Measurements from ENCODE around the gene RANBP17. TPM values are rescaled to one million over a fixed set of nuclear protein-coding genes. Genes with fewer than 3 reads are reported as not detected.

RANBP17 gene
- total and polyA plus RNA-seq, 2 donors (not counting 1 experiment from before 2014, with no cell fraction given), result not detected

DNA sequence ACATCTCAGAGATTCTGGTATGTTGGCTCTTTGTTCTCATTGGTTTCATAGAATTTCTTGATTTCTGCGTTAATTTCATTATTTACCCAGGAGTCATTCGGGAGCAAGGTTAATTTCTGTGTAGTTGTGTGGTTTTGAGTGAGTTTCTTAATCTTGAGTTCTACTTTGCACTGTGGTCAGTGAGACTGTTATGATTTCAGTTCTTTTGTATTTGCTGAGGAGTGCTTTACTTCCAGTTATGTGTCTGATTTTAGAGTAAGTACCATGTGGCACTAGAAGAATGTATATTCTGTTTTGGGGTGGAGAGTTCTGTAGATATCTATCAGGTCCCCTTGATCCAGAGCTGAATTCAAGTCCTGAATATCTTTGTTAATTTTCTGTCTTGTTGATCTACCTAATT, 12.2 kb downstream of the RANBP17 start:
- intact Hi-C loops (cut with micrococcal nuclease), result no loop called here
- Histone ChIP-seq H3K9ac (ENCODE audit: low read length) (no peak overlapping the region), H2AFZ (ENCODE audit: insufficient read depth, low read depth, low read length, poor library complexity, severe bottlenecking) (no peak overlapping the region), H3K4me2 (replicated peaks; ENCODE audit: low read depth, low read length, poor library complexity, severe bottlenecking) (no peak overlapping the region), H3K79me2 (ENCODE audit: control insufficient read depth, insufficient read depth, low read length) (no peaks in the 10 kb centered on the region), H4K20me1 (ENCODE audit: control insufficient read depth, insufficient read depth, low read length, poor library complexity, severe bottlenecking) (no peaks in the 10 kb centered on the region), H3K4me1 (ENCODE audit: control insufficient read depth in 2 of 2, insufficient read depth in 2 of 2, low read length in 2 of 2) (no peaks in the 10 kb centered on the region), H3K27ac (ENCODE audit: low read length in 2 of 2) (no peak overlapping the region), H3K9me3 (ENCODE audit: control extremely low read depth in 1 of 3, control insufficient read depth in 2 of 3, insufficient read depth in 1 of 3, low read length in 2 of 3) (peaks cover 0 to 5% (median 0%) of the 10 kb centered on the region in 3 donors), H3K4me3 (ENCODE audit: control extremely low read depth in 1 of 5, extremely low read depth in 1 of 5, insufficient read depth in 1 of 5, low read depth in 2 of 5, low read length in 4 of 5) (no peak overlapping the region), H3K36me3 (replicated peaks in 1 of 2; ENCODE audit: control extremely low read depth in 1 of 2, control insufficient read depth in 1 of 2, extremely low read depth in 1 of 2, insufficient read depth in 2 of 2, low read length in 1 of 2) (no peaks in the 10 kb centered on the region), H3K27me3 (replicated peaks in 1 of 4; ENCODE audit: control extremely low read depth in 1 of 4, control insufficient read depth in 3 of 4, insufficient read depth in 4 of 4, low read length in 3 of 4) (no peaks in the 10 kb centered on the region)
- peaks cover 6% of the 10 kb centered on the region for H3K9me3 Mint-ChIP-seq (ENCODE audit: insufficient read depth)
- 86% methylated on average over 2 of the region's 2 CpGs for WGBS (ENCODE audit: insufficient coverage)
- TF ChIP-seq EZH2 (IDR thresholded peaks at IDR 0.05; ENCODE audit: borderline replicate concordance, insufficient read depth, low read depth, low read length, poor library complexity, severe bottlenecking), result no peak
- TF ChIP-seq, protein P1, sequence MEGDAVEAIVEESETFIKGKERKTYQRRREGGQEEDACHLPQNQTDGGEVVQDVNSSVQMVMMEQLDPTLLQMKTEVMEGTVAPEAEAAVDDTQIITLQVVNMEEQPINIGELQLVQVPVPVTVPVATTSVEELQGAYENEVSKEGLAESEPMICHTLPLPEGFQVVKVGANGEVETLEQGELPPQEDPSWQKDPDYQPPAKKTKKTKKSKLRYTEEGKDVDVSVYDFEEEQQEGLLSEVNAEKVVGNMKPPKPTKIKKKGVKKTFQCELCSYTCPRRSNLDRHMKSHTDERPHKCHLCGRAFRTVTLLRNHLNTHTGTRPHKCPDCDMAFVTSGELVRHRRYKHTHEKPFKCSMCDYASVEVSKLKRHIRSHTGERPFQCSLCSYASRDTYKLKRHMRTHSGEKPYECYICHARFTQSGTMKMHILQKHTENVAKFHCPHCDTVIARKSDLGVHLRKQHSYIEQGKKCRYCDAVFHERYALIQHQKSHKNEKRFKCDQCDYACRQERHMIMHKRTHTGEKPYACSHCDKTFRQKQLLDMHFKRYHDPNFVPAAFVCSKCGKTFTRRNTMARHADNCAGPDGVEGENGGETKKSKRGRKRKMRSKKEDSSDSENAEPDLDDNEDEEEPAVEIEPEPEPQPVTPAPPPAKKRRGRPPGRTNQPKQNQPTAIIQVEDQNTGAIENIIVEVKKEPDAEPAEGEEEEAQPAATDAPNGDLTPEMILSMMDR (IDR thresholded peaks at IDR 0.05), result no peak
- H3K27ac Mint-ChIP-seq, result no peak overlapping the region
- H3K4me1 Mint-ChIP-seq, result no peaks in the 10 kb centered on the region
- POLR2A ChIA-PET, result no interaction called here
- H3K27me3 Mint-ChIP-seq, result no peaks in the 10 kb centered on the region
- CTCF ChIA-PET, result no interaction called here
- DNase-seq, result no peak
- ATAC-seq (ENCODE audit: low read depth), result no peak
- H3K4me3 Mint-ChIP-seq, result no peak overlapping the region

DNA sequence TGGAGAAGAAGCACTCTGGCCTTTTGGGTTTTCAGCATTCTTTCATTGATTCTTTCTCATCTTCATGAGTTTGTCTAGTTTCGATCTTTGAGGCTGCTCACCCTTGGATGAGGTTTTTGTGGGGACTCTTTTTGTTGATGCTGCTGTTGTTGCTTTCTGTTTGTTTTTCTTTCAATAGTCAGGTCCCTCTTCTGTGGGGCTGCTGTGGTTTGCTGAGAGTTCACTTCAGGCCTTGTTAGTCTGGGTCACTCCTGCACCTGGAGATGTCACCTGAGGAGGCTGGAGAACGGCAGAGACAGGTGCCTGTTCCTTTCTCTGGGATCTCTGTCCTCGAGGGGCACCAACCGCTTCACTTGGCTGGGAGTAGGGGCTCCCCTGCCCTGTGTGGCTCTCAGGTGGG, 14.0 kb downstream of the RANBP17 start:
- Histone ChIP-seq H3K36me3 (replicated peaks in 1 of 2; ENCODE audit: control extremely low read depth in 1 of 2, control insufficient read depth in 1 of 2, extremely low read depth in 1 of 2, insufficient read depth in 2 of 2, low read length in 1 of 2) (no peaks in the 10 kb centered on the region), H4K20me1 (ENCODE audit: control insufficient read depth, insufficient read depth, low read length, poor library complexity, severe bottlenecking) (no peaks in the 10 kb centered on the region), H3K27ac (ENCODE audit: low read length in 2 of 2) (no peak overlapping the region), H2AFZ (ENCODE audit: insufficient read depth, low read depth, low read length, poor library complexity, severe bottlenecking) (no peak overlapping the region), H3K9ac (ENCODE audit: low read length) (no peak overlapping the region), H3K27me3 (replicated peaks in 1 of 4; ENCODE audit: control extremely low read depth in 1 of 4, control insufficient read depth in 3 of 4, insufficient read depth in 4 of 4, low read length in 3 of 4) (no peaks in the 10 kb centered on the region), H3K4me1 (ENCODE audit: control insufficient read depth in 2 of 2, insufficient read depth in 2 of 2, low read length in 2 of 2) (no peaks in the 10 kb centered on the region), H3K4me2 (replicated peaks; ENCODE audit: low read depth, low read length, poor library complexity, severe bottlenecking) (no peak overlapping the region), H3K9me3 (ENCODE audit: control extremely low read depth in 1 of 3, control insufficient read depth in 2 of 3, insufficient read depth in 1 of 3, low read length in 2 of 3) (peaks cover 0 to 5% (median 0%) of the 10 kb centered on the region in 3 donors), H3K79me2 (ENCODE audit: control insufficient read depth, insufficient read depth, low read length) (no peaks in the 10 kb centered on the region), H3K4me3 (ENCODE audit: control extremely low read depth in 1 of 5, extremely low read depth in 1 of 5, insufficient read depth in 1 of 5, low read depth in 2 of 5, low read length in 4 of 5) (no peak overlapping the region)
- TF ChIP-seq EZH2 (IDR thresholded peaks at IDR 0.05; ENCODE audit: borderline replicate concordance, insufficient read depth, low read depth, low read length, poor library complexity, severe bottlenecking), result no peak
- TF ChIP-seq, protein P1 (IDR thresholded peaks at IDR 0.05), result no peak
- no peak for ATAC-seq (ENCODE audit: low read depth)
- Mint-ChIP-seq H3K4me3 (no peak overlapping the region), H3K27me3 (no peaks in the 10 kb centered on the region), H3K27ac (no peak overlapping the region), H3K4me1 (no peaks in the 10 kb centered on the region), H3K9me3 (ENCODE audit: insufficient read depth) (peaks cover 6% of the 10 kb centered on the region)
- WGBS (ENCODE audit: insufficient coverage), result 92% methylated on average over 4 of the region's 4 CpGs
- DNase-seq, result no peak
- intact Hi-C loops (cut with micrococcal nuclease), result no loop called here
- POLR2A ChIA-PET, result no interaction called here
- CTCF ChIA-PET, result no interaction called here
